GM12878 (cell line): ENCODE measurements around the gene LRTM2. TPM values are rescaled to one million over a fixed set of nuclear protein-coding genes. Genes with fewer than 3 reads are reported as not detected.
A peak's percentile ranks its signal among the peaks of the same experiment; 100 is the strongest.

Experiments
- DPF2 ChIP-seq: fragments of 450-650 bp; IDR thresholded peaks from 2 replicates; pipeline ENCODE4 v1.6.1; 2017; ENCODE audit warnings: mild to moderate bottlenecking
- EED ChIP-seq: sonication (generic); IDR thresholded peaks from 2 replicates; pipeline ENCODE4 v1.6.1; 2016; ENCODE audit warnings: antibody characterized with exemption, low read depth
- EP300 ChIP-seq, 2 experiments: fragments of 150-350 bp in 1 of 2; IDR thresholded peaks; 2 replicates each; pipeline ENCODE4 v1.6.1; 2011 to 2012; ENCODE audit warnings: low read depth in 2 of 2, low read length in 2 of 2, borderline replicate concordance in 1 of 2, improper control_type of control experiment in 1 of 2, inconsistent platforms in 1 of 2; ENCODE audit not compliant: control insufficient read depth in 1 of 2
- GABPA ChIP-seq: IDR thresholded peaks from 2 replicates; pipeline ENCODE4 v1.6.1; 2014; ENCODE audit warnings: antibody characterized with exemption, low read depth, mild to moderate bottlenecking, inconsistent platforms
- HDGF ChIP-seq: fragments of 450-650 bp; IDR thresholded peaks from 2 replicates; pipeline ENCODE4 v1.6.1; 2016; ENCODE audit warnings: antibody characterized with exemption
- IKZF1 ChIP-seq: fragments of 450-650 bp; conservative IDR thresholded peaks from 2 replicates; pipeline ENCODE4 v1.6.1; 2017; ENCODE audit warnings: antibody characterized with exemption, mild to moderate bottlenecking
- JUNB ChIP-seq: IDR thresholded peaks from 2 replicates; pipeline ENCODE4 v1.6.1; 2016; ENCODE audit warnings: antibody characterized with exemption, mild to moderate bottlenecking
- MYB ChIP-seq: fragments of 150-350 bp; IDR thresholded peaks from 2 replicates; pipeline ENCODE4 v1.6.1; 2014; ENCODE audit warnings: mild to moderate bottlenecking, low read depth, low read length, borderline replicate concordance
- NFIC ChIP-seq: IDR thresholded peaks from 2 replicates; pipeline ENCODE4 v1.6.1; 2012; ENCODE audit warnings: low read depth, mild to moderate bottlenecking, inconsistent platforms, low read length, moderate library complexity
- NFXL1 ChIP-seq: fragments of 450-650 bp; IDR thresholded peaks from 2 replicates; pipeline ENCODE4 v1.6.1; 2017; ENCODE audit warnings: antibody characterized with exemption, mild to moderate bottlenecking, borderline replicate concordance
- NFYA ChIP-seq: IDR thresholded peaks from 2 replicates; pipeline ENCODE4 v1.6.1; 2011; ENCODE audit warnings: low read depth, mild to moderate bottlenecking, low read length, improper control_type of control experiment, borderline replicate concordance
- NRF1 ChIP-seq: conservative IDR thresholded peaks from 2 replicates; pipeline ENCODE4 v1.6.1; 2011; ENCODE audit warnings: mild to moderate bottlenecking, low read depth, low read length, improper control_type of control experiment
- PAX8 ChIP-seq: fragments of 450-650 bp; IDR thresholded peaks from 2 replicates; pipeline ENCODE4 v1.6.1; 2017; ENCODE audit warnings: mild to moderate bottlenecking, moderate library complexity
- POU2F2 ChIP-seq: IDR thresholded peaks from 3 replicates; pipeline ENCODE4 v1.6.1; 2011; ENCODE audit warnings: low read depth, mild to moderate bottlenecking, low read length, borderline replicate concordance
- RB1 ChIP-seq: fragments of 450-650 bp; formaldehyde crosslinking; IDR thresholded peaks from 2 replicates; pipeline ENCODE4 v1.6.1; 2017; ENCODE audit warnings: mild to moderate bottlenecking, borderline replicate concordance
- RELA ChIP-seq: fragments of 450-650 bp; IDR thresholded peaks from 2 replicates; pipeline ENCODE4 v1.8.0; 2014; ENCODE audit warnings: borderline replicate concordance; ENCODE audit not compliant: partially characterized antibody
- SMAD5 ChIP-seq: IDR thresholded peaks from 2 replicates; pipeline ENCODE4 v1.6.1; 2016; ENCODE audit warnings: antibody characterized with exemption, low read depth
- SPI1 ChIP-seq: IDR thresholded peaks from 2 replicates; pipeline ENCODE4 v1.6.1; 2011; ENCODE audit warnings: low read depth, mild to moderate bottlenecking, low read length, moderate library complexity, borderline replicate concordance; ENCODE audit not compliant: insufficient read depth
- SREBF1 ChIP-seq: IDR thresholded peaks from 2 replicates; pipeline ENCODE4 v1.6.1; 2012; ENCODE audit warnings: mild to moderate bottlenecking, low read length
- SUZ12 ChIP-seq: fragments of 200-600 bp; sonication (generic); IDR thresholded peaks from one replicate; pipeline ENCODE4 v1.6.1; 2018; ENCODE audit warnings: antibody characterized with exemption, mild to moderate bottlenecking; ENCODE audit not compliant: unreplicated experiment
- TCF12 ChIP-seq: IDR thresholded peaks from 2 replicates; pipeline ENCODE4 v1.6.1; 2011; ENCODE audit warnings: low read depth, mild to moderate bottlenecking, low read length
- ZBED1 ChIP-seq: IDR thresholded peaks from 2 replicates; pipeline ENCODE4 v1.6.1; 2016; ENCODE audit warnings: borderline replicate concordance
- ZNF274 ChIP-seq: IDR thresholded peaks from one replicate; pipeline ENCODE4 v1.8.0; 2011; ENCODE audit not compliant: insufficient read length, insufficient read depth
- polyA plus RNA-seq, 11 experiments: library from polyadenylated mRNA; depleted of rRNA in 4 of 11; unstranded in 6 of 11; stranded (reverse) in 5 of 11; fragments of >200 nt; fragmentation: Nextera tagmentation in 4 of 11; fragmentation: Illumina TruSeq in 1 of 11; extraction: Ambion mirVana in 4 of 11; extraction: Trizol in 1 of 11; gene quantifications; 1 replicate in 1 of 11; 2 replicates in 10 of 11; pipeline versions ENCODE4 v1.2.1 to v1.2.3, GENCODE V29; 2011 to 2016; ENCODE audit warnings: inconsistent platforms in 2 of 11, missing spikeins in 2 of 11, low read depth in 1 of 11
- total RNA-seq, 4 experiments: library from RNA; depleted of rRNA in 3 of 4; stranded (reverse); fragments of >200 nt in 3 of 4; fragmentation: Illumina TruSeq in 1 of 4; extraction: Trizol in 1 of 4; gene quantifications; 2 replicates each; pipeline versions ENCODE4 v1.2.1 to v1.2.3, GENCODE V29; 2013 to 2021
- TF ChIP-seq, protein P1 (sequence below): fragments of 450-650 bp; IDR thresholded peaks from 2 replicates; pipeline ENCODE4 v1.6.1; 2016; ENCODE audit warnings: mild to moderate bottlenecking, moderate library complexity, borderline replicate concordance
- TF ChIP-seq, protein P2 (sequence below): fragments of 450-650 bp; IDR thresholded peaks from 2 replicates; pipeline ENCODE4 v1.6.1; 2017; ENCODE audit warnings: borderline replicate concordance
- TF ChIP-seq, protein P3 (sequence below): IDR thresholded peaks from 2 replicates; pipeline ENCODE4 v1.6.1; 2012; ENCODE audit warnings: low read depth, low read length, improper control_type of control experiment

Gene LRTM2
- total and polyA plus RNA-seq, 10 of the 15 experiments (the other 5 are each of a cell fraction or from before 2014, with no cell fraction given), result 0.05 TPM; not detected in 9

DNA sequence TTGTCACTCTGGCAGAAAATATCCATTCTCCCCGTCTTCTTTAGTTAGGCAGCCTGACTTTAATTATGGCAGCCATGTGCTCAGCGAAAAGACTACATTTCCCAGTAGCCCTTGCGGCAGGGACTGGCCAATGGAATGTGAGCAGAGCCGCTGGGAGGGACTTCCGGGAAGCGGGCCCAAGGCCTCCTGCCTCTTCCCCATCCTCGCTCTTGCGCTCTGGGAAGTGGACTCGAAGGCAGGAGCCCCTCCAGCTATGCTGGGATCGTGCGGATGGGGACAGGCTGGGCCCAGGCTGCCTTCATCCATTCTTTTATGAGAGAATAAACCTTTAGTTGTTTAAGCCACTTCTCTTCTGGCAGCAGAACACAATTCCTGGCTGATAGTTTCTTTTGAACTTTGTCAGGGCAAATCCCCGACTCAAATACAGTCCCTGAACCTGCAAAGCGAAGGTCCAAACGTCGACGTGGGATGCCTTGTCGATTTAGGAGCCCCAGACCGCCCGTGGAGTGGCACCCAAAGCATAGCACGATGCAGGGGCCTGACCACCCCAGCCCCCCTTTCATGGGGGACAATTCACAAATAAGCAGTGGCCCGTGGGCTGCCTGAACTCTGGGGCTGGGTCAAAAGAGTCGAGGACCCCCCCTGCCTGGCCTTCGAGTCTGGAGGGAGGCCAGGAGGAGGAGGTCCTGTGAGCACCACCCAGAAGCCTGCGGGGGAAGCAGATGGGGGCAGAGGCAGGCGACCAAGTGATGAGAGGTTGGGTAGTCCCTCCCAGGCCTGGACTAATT, 15.6 kb upstream of the LRTM2 start (continued):
- TF ChIP-seq, protein P1, sequence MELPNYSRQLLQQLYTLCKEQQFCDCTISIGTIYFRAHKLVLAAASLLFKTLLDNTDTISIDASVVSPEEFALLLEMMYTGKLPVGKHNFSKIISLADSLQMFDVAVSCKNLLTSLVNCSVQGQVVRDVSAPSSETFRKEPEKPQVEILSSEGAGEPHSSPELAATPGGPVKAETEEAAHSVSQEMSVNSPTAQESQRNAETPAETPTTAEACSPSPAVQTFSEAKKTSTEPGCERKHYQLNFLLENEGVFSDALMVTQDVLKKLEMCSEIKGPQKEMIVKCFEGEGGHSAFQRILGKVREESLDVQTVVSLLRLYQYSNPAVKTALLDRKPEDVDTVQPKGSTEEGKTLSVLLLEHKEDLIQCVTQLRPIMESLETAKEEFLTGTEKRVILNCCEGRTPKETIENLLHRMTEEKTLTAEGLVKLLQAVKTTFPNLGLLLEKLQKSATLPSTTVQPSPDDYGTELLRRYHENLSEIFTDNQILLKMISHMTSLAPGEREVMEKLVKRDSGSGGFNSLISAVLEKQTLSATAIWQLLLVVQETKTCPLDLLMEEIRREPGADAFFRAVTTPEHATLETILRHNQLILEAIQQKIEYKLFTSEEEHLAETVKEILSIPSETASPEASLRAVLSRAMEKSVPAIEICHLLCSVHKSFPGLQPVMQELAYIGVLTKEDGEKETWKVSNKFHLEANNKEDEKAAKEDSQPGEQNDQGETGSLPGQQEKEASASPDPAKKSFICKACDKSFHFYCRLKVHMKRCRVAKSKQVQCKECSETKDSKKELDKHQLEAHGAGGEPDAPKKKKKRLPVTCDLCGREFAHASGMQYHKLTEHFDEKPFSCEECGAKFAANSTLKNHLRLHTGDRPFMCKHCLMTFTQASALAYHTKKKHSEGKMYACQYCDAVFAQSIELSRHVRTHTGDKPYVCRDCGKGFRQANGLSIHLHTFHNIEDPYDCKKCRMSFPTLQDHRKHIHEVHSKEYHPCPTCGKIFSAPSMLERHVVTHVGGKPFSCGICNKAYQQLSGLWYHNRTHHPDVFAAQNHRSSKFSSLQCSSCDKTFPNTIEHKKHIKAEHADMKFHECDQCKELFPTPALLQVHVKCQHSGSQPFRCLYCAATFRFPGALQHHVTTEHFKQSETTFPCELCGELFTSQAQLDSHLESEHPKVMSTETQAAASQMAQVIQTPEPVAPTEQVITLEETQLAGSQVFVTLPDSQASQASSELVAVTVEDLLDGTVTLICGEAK, result peak; percentile 87
- TF ChIP-seq IKZF1, result peak; percentile 72
- TF ChIP-seq NFXL1, result no peak
- no peak for TF ChIP-seq ZNF274
- TF ChIP-seq POU2F2, result no peak
- no peak for TF ChIP-seq SUZ12
- no peak for TF ChIP-seq HDGF
- TF ChIP-seq SREBF1, result peak; percentile 62
- TF ChIP-seq SMAD5, result no peak
- no peak for TF ChIP-seq RELA
- TF ChIP-seq JUNB, result no peak
- no peak for TF ChIP-seq SPI1
- no peak; the same call in 1 of the 2 replicates for TF ChIP-seq NFYA
- TF ChIP-seq ZBED1, result no peak
- no peak for TF ChIP-seq EED
- TF ChIP-seq EP300 (IDR thresholded peaks at IDR 0.05; ENCODE audit: borderline replicate concordance in 1 of 2, control insufficient read depth in 1 of 2, low read depth in 2 of 2, low read length in 2 of 2), result no peak
- no peak for TF ChIP-seq DPF2
- TF ChIP-seq PAX8, result no peak
- TF ChIP-seq GABPA, result peak; percentile 93
- TF ChIP-seq, protein P2, sequence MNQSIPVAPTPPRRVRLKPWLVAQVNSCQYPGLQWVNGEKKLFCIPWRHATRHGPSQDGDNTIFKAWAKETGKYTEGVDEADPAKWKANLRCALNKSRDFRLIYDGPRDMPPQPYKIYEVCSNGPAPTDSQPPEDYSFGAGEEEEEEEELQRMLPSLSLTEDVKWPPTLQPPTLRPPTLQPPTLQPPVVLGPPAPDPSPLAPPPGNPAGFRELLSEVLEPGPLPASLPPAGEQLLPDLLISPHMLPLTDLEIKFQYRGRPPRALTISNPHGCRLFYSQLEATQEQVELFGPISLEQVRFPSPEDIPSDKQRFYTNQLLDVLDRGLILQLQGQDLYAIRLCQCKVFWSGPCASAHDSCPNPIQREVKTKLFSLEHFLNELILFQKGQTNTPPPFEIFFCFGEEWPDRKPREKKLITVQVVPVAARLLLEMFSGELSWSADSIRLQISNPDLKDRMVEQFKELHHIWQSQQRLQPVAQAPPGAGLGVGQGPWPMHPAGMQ, result no peak
- TF ChIP-seq TCF12, result no peak
- no peak for TF ChIP-seq MYB
- no peak for TF ChIP-seq NRF1
- no peak; the same call in 1 of the 2 replicates for TF ChIP-seq NFIC
- TF ChIP-seq, protein P3, sequence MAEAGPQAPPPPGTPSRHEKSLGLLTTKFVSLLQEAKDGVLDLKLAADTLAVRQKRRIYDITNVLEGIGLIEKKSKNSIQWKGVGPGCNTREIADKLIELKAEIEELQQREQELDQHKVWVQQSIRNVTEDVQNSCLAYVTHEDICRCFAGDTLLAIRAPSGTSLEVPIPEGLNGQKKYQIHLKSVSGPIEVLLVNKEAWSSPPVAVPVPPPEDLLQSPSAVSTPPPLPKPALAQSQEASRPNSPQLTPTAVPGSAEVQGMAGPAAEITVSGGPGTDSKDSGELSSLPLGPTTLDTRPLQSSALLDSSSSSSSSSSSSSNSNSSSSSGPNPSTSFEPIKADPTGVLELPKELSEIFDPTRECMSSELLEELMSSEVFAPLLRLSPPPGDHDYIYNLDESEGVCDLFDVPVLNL, result no peak
- TF ChIP-seq RB1, result no peak
